Stromal cell of bone marrow (primary cell): ENCODE results near the gene CRELD1.
"Not testable (repeated sequence)": the region's sequence is repeated elsewhere in the genome, so short reads cannot be mapped to it uniquely, and the experiment has no call there.

ENCODE experiments used
- DNase-seq: peaks from one replicate; pipeline ENCODE4 v3.0.0-alpha.2; 2012; ENCODE audit warnings: low read depth

Gene CRELD1

GRCh38 chr3:9933561-9934234 lies at the start of gene CRELD1:
CRELD1 (plus strand) TSS chr3:9933834; CDS start chr3:9934439, 605 bp downstream.
- peak; percentile 70 for DNase-seq

- DNase-seq = peak; percentile 46
Measured at GRCh38 chr3:9884555-9885165, 49.0 kb upstream of the CRELD1 start.

GRCh38 chr3:9886328-9886727 lies 47.3 kb upstream of the CRELD1 start:
- no peak for DNase-seq

- no peak for DNase-seq
Measured at GRCh38 chr3:9887480-9887879, 46.2 kb upstream of the CRELD1 start.

- no peak for DNase-seq
Measured at GRCh38 chr3:9888540-9888939, 45.1 kb upstream of the CRELD1 start.

GRCh38 chr3:9889405-9889804 lies 44.2 kb upstream of the CRELD1 start:
- DNase-seq = no peak

- peak; percentile 76 for DNase-seq
Measured at GRCh38 chr3:9890249-9891071, 43.2 kb upstream of the CRELD1 start, which contains the start of gene JAGN1. JAGN1 (plus strand) TSS chr3:9890610; CDS start chr3:9890723, 113 bp downstream.

- no peak for DNase-seq
Measured at GRCh38 chr3:9891072-9891622, 42.5 kb upstream of the CRELD1 start.

- DNase-seq = no peak
Measured at GRCh38 chr3:9893739-9894138, 39.9 kb upstream of the CRELD1 start.

- not testable (repeated sequence) for DNase-seq
Measured at GRCh38 chr3:9895715-9896114, 37.9 kb upstream of the CRELD1 start.

- not testable (repeated sequence) for DNase-seq
Measured at GRCh38 chr3:9896755-9897407, 36.8 kb upstream of the CRELD1 start.

- no peak for DNase-seq
Measured at GRCh38 chr3:9897408-9898372, 35.9 kb upstream of the CRELD1 start.

- no peak for DNase-seq
Measured at GRCh38 chr3:9898467-9899241, 35.0 kb upstream of the CRELD1 start.

GRCh38 chr3:9899289-9899791 lies 34.3 kb upstream of the CRELD1 start:
- no peak for DNase-seq

- DNase-seq = not testable (repeated sequence)
Measured at GRCh38 chr3:9900965-9901415, 32.6 kb upstream of the CRELD1 start.

GRCh38 chr3:9901967-9902366 lies 31.7 kb upstream of the CRELD1 start:
- DNase-seq = no peak

- no peak for DNase-seq
Measured at GRCh38 chr3:9902372-9903237, 31.0 kb upstream of the CRELD1 start, which contains the start of gene IL17RE. IL17RE (plus strand) TSS chr3:9902848; CDS start chr3:9902933, 85 bp downstream.

GRCh38 chr3:9903238-9903624 lies 30.4 kb upstream of the CRELD1 start:
- DNase-seq = no peak

- DNase-seq = no peak
Measured at GRCh38 chr3:9903904-9904303, 29.7 kb upstream of the CRELD1 start.
